HG03103 (cell line): Measurements from ENCODE around the gene TNFRSF6B.

Source experiments
- ATAC-seq: cut with Tn5 transposase; IDR thresholded peaks from one replicate; pipeline ENCODE4 v1.9.1; 2021; ENCODE audit warnings: low read depth; ENCODE audit not compliant: unreplicated experiment

The TNFRSF6B gene

GRCh38 chr20:63745424-63745805 is 49.0 kb downstream of the TNFRSF6B start:
- ATAC-seq, result no peak

DNA sequence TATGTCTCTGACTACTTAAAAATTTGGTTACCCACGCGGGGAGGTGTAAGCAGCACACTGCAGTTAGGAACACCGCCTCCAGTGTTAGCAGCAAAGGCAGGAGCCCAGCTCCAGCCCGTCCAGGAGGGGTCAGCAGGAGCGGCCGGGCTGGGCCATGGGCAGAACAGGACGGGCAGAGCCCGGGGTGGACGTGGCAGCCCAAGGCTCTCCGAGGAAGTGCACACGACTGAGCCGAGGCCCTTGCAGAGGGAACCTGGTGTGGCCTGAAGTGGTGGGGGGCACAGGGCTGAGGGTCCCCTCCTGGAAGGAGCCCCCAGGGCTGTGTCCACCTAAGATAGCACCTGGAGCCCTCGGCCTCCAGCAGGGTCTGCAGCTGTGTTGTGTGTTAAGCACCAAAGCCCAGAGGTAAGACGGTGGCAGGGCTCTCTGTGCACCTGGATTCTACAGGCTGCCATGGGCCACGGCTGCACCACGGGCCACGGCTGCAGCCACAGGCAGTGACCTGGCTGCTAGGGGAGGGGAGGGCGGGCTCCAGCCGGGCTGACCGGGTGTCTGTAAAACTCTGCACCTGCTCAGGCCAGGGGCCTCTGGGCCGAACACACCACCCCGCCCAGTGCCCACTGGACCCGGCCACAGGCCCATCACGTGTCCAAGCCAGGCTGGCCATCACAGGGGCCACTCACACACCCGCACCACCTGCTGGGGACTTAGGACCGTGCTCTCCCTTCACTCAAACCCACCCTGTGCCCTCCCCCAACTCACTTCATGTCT is 49.7 kb downstream of the TNFRSF6B start:
- no peak for ATAC-seq

DNA sequence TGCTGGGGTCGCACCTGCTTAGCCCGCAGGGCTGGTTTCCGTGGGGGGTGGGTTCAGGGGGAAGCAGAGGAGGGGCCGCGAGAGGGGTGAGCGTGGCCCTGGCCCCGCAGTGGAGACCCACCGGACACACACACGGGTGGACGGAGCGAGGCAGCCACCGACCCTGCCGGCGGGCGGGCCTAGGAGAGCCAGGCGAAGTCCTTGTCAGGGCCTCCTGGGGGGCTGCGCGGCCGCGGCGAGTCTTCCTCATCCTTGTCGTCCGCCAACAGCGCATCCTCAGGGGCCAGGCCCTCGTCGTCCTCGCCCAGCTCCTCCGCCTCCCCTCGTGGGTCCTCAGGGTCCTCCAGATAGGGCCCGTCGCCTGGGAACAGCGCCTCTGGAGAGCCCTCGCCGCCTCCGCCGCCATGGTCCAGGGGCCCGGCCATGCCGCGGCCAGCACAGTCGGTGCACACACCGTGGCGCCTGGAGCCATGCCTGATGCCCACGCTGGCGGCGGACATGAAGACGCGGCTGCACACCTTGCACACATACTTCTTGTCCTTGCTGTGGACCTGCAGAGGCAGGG is 50.4 kb downstream of the TNFRSF6B start:
- no peak for ATAC-seq

DNA sequence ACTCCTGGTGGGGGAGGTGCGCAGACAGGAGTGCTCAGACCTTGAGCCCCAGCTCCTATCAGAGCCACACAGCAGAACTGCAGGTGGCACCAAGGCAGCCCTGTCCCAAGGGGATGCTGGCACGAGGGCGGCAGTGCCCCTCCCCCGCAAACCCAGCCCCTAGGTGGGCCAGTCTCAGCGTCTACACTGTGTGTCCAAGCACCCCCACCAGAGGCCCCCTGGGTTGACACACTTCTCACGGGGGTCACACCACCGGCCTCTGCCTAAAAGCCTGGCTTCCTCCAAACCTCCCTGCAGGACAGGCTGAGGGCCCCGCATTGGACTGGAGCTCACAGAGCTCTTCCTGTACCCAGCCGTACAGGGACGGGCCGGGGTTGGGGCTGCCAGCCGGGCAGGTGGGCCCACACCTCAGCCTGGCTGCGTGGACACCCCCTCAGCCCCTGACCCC is 51.2 kb downstream of the TNFRSF6B start:
- no peak for ATAC-seq
